Activated T-helper 2 cell treated with anti-CD3 and anti-CD28 coated beads, Interferon-gamma antibody, Interleukin-2, Interleukin-4, amounts not matched to agents 10 μg/mL and 5 μg/mL and 100 μg/mL, durations not matched to agents 14 hours and 24 hours and 36 hours (primary cell): Measurements from ENCODE around the gene ANO2. TPM values are rescaled to one million over a fixed set of nuclear protein-coding genes. Genes with fewer than 3 reads are reported as not detected.

ENCODE experiments used
- DNase-seq: peaks from one replicate; pipeline ENCODE4 v3.0.0; 2021; ENCODE audit warnings: low spot score
- H3K27ac Mint-ChIP-seq: one replicate; pipeline ENCODE4 v1.8.0; 2021; ENCODE audit warnings: mixed read lengths
- H3K27me3 Mint-ChIP-seq: one replicate; pipeline ENCODE4 v1.8.0; 2021; ENCODE audit warnings: low read depth, mixed read lengths
- H3K36me3 Mint-ChIP-seq: one replicate; pipeline ENCODE4 v1.8.0; 2021; ENCODE audit warnings: low read depth, mixed read lengths
- H3K4me1 Mint-ChIP-seq: one replicate; pipeline ENCODE4 v1.8.0; 2021; ENCODE audit warnings: low read depth, mixed read lengths
- H3K4me3 Mint-ChIP-seq: one replicate; pipeline ENCODE4 v1.8.0; 2021; ENCODE audit warnings: low read depth, mild to moderate bottlenecking, moderate library complexity, mixed read lengths
- H3K9me3 Mint-ChIP-seq: one replicate; pipeline ENCODE4 v1.8.0; 2021; ENCODE audit warnings: mixed read lengths
- intact Hi-C: fragments of 100-400 bp; cut with micrococcal nuclease; formaldehyde crosslinking; loops from one replicate; pipeline ENCODE4 v1.15.1; 2023
- total RNA-seq: library from RNA; stranded (reverse); gene quantifications from 2 replicates; pipeline ENCODE4 v1.2.3, GENCODE V29; 2022

The ANO2 gene
- total RNA-seq, 1 donor from 2014 or later: not detected

DNA sequence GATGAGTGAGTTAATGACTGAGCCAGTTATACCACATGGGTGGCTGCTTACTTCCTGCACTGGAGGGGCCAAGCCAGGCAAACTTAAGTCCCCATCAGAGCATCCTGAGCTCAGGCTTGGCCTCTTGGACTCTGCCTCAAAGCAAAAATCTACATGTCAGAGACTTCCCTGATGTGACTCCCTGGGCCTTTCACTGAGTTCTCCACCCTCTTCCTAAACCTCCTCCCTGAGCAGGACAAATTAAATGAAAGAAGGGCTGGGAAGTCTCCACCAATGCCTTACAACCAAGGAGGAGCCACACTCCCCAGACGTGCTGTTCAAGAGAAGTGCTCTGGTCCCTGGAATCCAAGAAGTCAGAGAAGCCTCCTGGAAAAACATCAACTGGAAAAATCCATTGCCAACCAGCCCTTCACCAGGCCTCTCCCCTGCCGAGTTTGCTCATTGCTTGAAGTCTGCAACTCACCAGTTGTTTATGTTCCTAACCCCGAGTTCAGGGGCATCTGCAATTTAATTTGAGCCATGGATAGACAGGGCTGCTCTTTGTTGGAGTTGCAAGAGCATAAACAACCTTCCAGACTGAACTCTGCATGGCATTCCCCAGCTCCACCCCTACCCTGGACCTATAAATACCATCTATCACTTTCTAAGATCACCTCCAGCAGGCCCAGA lies 160.5 kb downstream of the ANO2 start:
- Mint-ChIP-seq H3K9me3 (no peaks in the 10 kb centered on the region), H3K4me3 (no peak overlapping the region), H3K4me1 (no peaks in the 10 kb centered on the region), H3K36me3 (no peaks in the 10 kb centered on the region), H3K27me3 (peaks cover 2% of the 10 kb centered on the region), H3K27ac (no peak overlapping the region)
- intact Hi-C loops: no loop called here
- no peak for DNase-seq

DNA sequence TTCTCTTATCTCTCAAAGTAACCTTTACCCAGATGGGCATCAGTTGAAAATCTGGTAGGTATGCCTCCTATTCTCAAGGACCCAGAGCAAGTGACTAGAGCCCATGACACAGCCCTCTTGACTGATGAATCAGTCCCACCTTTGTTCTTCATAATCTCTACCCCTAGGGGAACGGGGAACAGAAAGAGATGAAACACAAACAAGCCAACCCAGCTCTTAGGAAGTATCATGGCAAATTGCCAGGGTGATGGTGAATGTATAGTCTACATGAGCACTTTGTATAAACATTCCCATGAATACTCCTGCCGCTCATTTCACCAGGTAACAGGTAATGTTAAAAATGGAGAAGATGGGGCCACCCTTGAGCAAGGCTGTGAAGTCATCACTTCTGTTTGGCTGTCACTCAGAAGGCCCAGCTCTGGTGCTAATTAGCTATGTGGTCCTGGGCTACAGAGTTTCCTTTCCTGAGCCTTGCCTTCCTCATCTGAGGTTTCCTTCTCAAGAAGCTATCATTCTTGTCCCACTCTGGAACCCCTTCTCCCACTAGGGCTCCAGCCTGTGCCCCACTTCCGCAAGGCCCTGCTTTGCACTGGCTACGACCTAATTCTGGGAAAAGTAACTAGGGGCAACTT lies 161.7 kb downstream of the ANO2 start:
- Mint-ChIP-seq H3K36me3 (no peaks in the 10 kb centered on the region), H3K27me3 (peaks cover 4% of the 10 kb centered on the region), H3K4me1 (no peaks in the 10 kb centered on the region), H3K27ac (no peak overlapping the region), H3K9me3 (no peaks in the 10 kb centered on the region), H3K4me3 (no peak overlapping the region)
- no peak for DNase-seq
- intact Hi-C loops: no loop called here

DNA sequence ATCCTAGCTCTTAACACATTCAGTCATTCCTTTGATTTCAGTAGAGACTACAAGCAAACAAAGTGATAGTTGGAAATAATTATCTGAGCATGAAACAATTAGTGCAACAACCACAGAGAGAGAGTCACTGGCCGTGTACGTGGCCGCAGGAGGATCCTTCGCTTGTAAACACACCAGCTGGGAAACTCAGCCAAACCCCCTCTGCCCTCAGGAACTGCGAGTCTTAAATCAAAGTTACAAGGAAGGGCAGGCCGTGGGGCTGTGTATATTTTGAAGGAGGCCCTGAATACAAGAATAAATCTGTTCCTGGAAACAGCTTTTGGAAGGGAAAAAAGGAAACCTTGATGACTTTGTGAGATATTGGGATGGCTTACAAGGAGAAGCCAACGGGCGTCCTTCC lies 164.5 kb downstream of the ANO2 start:
- Mint-ChIP-seq H3K27ac (no peak overlapping the region), H3K27me3 (peaks cover 4% of the 10 kb centered on the region), H3K36me3 (no peaks in the 10 kb centered on the region), H3K4me1 (no peaks in the 10 kb centered on the region), H3K9me3 (no peaks in the 10 kb centered on the region), H3K4me3 (no peak overlapping the region)
- DNase-seq: no peak
- intact Hi-C loops: no loop called here

DNA sequence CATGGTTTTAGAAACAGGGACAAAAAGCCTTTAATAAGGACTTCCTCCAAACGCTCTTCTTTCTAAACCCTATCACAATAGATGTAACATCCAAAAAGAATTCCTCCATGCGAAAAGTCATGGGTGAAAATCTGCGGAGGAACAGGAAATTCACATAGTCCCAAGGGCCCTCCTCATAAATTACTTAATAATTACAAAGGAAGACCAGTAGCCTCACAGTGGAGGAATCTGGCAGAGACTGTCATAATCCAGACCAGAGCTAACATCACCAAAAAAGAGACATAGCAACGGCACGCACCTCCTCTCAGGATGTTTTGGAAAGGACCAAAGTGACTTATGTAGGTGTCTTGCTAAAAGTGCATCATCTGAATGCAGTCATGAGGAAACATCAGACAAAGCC lies 165.7 kb downstream of the ANO2 start:
- Mint-ChIP-seq H3K4me3 (no peak overlapping the region), H3K36me3 (no peaks in the 10 kb centered on the region), H3K27ac (no peak overlapping the region), H3K9me3 (no peaks in the 10 kb centered on the region), H3K27me3 (peaks cover 4% of the 10 kb centered on the region), H3K4me1 (no peaks in the 10 kb centered on the region)
- intact Hi-C loops: no loop called here
- no peak for DNase-seq

DNA sequence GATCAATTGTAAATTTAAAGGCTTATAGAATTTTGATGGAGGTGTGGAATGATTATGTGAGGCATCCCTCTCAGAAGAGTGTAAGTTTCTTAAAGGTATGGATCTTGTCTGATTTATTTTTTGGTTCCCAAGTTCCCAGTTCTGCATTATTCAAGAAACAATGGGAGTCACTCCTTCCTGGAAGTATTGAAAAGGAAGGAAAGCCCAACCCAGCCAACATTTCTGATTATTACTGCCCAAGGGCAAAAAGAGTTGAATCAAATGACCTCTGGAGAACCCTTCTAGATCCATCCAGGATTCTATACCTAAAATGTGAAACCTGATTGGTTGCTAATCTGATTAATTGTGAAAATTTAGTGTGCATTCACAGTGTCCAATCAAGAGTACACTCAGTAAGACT lies 166.2 kb downstream of the ANO2 start:
- Mint-ChIP-seq H3K27me3 (peaks cover 4% of the 10 kb centered on the region), H3K9me3 (no peaks in the 10 kb centered on the region), H3K4me3 (no peak overlapping the region), H3K36me3 (no peaks in the 10 kb centered on the region), H3K27ac (no peak overlapping the region), H3K4me1 (no peaks in the 10 kb centered on the region)
- no peak for DNase-seq
- intact Hi-C loops: no loop called here

DNA sequence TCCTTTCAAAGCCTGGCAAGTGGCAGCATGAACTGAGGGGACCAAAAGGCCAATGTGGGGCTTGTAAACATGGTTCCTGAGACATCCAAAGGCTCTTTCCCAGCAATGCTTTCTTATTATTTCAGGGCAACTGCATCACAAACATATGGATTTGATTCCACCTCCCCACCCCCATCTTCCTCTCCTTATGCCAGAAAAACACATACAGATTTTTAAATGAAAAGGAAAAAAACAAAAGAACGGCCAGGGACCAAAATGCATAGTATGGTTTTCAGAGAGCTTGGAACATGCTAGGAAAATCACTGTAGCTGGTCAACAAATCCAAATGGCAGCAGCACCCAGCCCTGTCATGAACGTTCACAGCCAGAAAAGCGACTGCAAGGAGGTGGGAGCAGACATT lies 167.6 kb downstream of the ANO2 start:
- Mint-ChIP-seq H3K36me3 (no peaks in the 10 kb centered on the region), H3K9me3 (no peaks in the 10 kb centered on the region), H3K4me3 (no peak overlapping the region), H3K27ac (no peak overlapping the region), H3K27me3 (peaks cover 7% of the 10 kb centered on the region), H3K4me1 (no peaks in the 10 kb centered on the region)
- intact Hi-C loops: no loop called here
- DNase-seq: no peak

DNA sequence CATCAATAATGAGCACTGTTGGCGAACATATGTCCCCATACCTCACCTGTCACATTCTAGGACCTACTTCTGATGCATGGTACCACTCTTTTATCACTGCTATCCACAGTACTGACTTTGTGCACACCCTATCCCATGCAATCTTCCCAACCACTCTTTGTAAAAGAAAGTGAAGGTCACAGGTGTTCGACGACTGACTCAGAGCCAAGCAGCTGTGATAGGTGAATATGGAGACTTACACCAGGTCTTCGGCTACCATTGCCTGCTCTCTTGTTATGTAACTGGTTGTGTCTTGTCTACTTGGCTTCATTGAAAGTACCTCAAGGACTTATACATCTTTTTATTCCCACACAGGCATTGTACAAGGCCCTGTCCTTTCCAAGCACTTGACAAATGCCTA lies 169.0 kb downstream of the ANO2 start:
- H3K4me3 Mint-ChIP-seq: no peak overlapping the region
- no peak for DNase-seq
- no peaks in the 10 kb centered on the region for H3K4me1 Mint-ChIP-seq
- peaks cover 7% of the 10 kb centered on the region for H3K27me3 Mint-ChIP-seq
- H3K27ac Mint-ChIP-seq: no peak overlapping the region
- H3K9me3 Mint-ChIP-seq: no peaks in the 10 kb centered on the region
- intact Hi-C loops: no loop called here
- no peaks in the 10 kb centered on the region for H3K36me3 Mint-ChIP-seq

DNA sequence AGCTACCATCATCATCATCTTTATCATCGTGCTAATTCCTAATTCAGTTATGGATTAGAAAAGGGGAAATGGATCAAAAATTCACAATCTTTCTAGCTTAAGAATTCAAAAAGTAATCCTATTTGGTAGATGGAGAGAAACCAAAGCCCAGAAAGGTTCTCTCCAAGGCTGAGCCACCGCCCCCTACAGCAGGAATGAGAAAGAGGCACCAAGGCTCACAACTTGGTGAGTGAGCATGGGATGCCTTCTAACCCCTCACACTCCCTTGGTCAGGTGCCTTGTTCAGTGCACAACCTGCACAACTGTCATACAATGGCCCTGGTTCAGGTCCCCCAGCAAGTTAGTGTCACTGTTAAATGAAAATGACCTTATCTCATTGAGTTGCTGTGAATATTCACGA lies 171.5 kb downstream of the ANO2 start:
- DNase-seq: no peak
- Mint-ChIP-seq H3K4me3 (no peak overlapping the region), H3K27me3 (peaks cover 4% of the 10 kb centered on the region), H3K27ac (no peak overlapping the region), H3K9me3 (no peaks in the 10 kb centered on the region), H3K4me1 (no peaks in the 10 kb centered on the region), H3K36me3 (no peaks in the 10 kb centered on the region)
- intact Hi-C loops: no loop called here

DNA sequence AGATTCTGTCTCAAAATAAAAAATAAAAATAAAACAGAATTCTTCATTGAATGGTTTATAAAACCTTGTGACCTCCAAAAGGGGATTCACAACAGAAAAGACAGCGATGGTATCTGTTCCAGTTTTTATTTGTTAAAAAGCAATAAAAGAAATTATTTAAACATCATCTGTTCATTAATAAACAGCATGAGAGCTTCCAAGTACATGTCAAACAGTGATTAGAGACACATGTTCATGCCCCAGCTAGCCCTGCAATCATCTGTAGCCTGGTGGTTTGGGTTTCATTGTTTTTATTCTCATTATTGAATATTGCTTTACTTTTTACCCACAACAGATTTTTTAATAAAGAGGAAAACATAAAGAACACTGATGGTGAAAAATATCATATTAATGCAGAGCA lies 173.3 kb downstream of the ANO2 start:
- Mint-ChIP-seq H3K27me3 (peaks cover 2% of the 10 kb centered on the region), H3K9me3 (no peaks in the 10 kb centered on the region), H3K36me3 (no peaks in the 10 kb centered on the region), H3K4me3 (no peak overlapping the region), H3K27ac (no peak overlapping the region), H3K4me1 (no peaks in the 10 kb centered on the region)
- no peak for DNase-seq
- intact Hi-C loops: no loop called here

DNA sequence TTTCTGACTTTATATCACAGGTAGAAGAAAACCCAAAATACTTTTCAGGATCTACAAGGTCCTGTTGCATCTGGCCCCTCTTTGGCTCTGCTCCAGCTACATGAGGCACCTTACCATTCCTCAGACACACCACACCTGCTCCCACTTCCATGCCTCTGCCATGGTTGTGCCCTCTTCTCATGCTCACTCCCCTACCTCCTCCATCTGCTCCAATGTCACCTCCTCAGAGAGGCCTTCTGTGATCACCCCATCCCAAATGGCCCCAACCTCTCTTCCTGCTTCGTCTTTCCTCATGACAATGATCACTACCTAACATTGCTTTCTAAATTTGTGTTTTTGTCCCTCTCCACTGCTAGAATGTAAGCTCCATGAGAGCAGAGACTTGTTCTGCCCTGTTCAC lies 174.3 kb downstream of the ANO2 start:
- H3K4me1 Mint-ChIP-seq: no peaks in the 10 kb centered on the region
- DNase-seq: no peak
- intact Hi-C loops: no loop called here
- no peaks in the 10 kb centered on the region for H3K36me3 Mint-ChIP-seq
- H3K27me3 Mint-ChIP-seq: peaks cover 2% of the 10 kb centered on the region
- H3K9me3 Mint-ChIP-seq: no peaks in the 10 kb centered on the region
- H3K27ac Mint-ChIP-seq: no peak overlapping the region
- no peak overlapping the region for H3K4me3 Mint-ChIP-seq

DNA sequence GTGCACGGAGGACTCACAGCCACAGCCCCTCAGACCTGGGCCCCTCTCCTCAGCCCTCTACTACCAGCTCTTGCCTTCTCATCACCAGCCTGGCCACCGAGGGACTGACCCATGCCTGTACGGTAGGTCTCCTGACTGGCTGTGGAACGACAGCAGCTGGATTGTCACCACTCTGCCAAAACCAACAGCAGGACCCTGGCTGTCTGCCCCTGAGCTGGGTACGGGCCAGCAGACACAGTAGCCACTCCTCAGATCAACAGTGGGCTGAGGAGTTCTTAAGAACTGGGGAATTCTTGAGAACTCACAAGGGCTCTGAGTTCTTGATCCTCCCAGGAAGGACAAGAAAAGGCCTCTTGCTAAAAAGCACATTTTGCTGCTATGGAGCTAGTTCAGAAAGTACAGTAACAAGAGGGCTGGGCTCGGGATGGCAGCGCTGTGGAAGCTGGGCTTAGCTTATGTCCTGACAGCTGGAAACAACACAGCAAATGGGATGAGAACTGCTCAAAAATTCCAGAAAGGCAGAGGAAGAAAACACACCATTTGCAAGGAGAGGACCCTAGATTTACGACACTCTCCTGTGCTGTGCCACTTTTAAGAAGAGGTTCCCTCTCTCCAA lies 176.4 kb downstream of the ANO2 start:
- Mint-ChIP-seq H3K36me3 (no peaks in the 10 kb centered on the region), H3K27ac (no peak overlapping the region), H3K9me3 (no peaks in the 10 kb centered on the region), H3K4me1 (no peaks in the 10 kb centered on the region), H3K27me3 (peaks cover 5% of the 10 kb centered on the region), H3K4me3 (no peak overlapping the region)
- intact Hi-C loops: no loop called here
- no peak for DNase-seq

DNA sequence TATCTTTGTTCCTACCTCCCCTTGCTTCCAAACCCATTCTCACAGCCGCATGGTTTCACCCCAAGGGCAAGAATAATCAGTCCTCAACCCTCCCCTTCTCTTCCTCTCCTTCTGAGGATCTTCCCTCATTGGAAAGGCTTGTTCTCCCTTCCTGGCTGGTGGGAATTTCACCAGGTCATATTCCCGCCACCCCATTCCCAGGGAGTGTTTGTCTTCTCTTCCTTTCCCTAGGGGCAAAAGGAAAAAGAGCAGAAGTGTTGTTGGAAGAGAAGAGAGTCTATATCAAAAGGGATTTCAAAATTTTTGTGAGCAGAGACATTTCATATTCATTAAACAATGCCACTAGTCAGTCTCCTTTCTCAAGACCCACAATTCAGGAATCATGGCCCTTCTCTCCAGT lies 176.9 kb downstream of the ANO2 start:
- DNase-seq: no peak
- Mint-ChIP-seq H3K4me3 (no peak overlapping the region), H3K27ac (no peak overlapping the region), H3K9me3 (no peaks in the 10 kb centered on the region), H3K27me3 (peaks cover 8% of the 10 kb centered on the region), H3K4me1 (no peaks in the 10 kb centered on the region), H3K36me3 (no peaks in the 10 kb centered on the region)
- intact Hi-C loops: no loop called here

DNA sequence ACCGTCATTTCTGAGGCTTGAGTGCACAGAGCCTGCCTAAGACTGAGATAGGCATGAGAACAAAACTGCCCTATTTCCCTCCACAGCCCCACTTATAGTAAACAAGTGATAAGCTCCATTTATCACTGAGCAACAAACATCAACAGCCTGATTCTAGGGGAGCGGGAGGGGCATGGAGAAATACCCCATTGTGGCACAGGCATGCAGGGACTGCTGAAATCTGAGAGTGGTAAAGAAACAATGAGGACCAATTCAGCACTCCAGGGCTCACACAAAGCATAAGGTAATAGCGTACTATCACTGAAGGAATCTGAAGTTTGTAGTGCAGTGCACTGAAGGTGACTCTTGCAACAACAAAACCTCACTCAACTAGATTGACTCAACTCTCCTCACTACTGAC lies 186.7 kb downstream of the ANO2 start:
- Mint-ChIP-seq H3K4me3 (no peak overlapping the region), H3K27ac (no peak overlapping the region)

More for the DNA sequence above, 186.7 kb downstream of the ANO2 start:
- intact Hi-C loops: no loop called here
- no peak for DNase-seq
- Mint-ChIP-seq H3K4me1 (no peaks in the 10 kb centered on the region), H3K27me3 (peaks cover 23% of the 10 kb centered on the region), H3K36me3 (no peaks in the 10 kb centered on the region), H3K9me3 (peaks cover 4% of the 10 kb centered on the region)
